K562 (cell line): ENCODE measurements around the gene BAG2. TPM values are rescaled to one million over a fixed set of nuclear protein-coding genes. Genes with fewer than 3 reads are reported as not detected.

Source experiments
- ARHGAP35 ChIP-seq: fragments of 450-650 bp; IDR thresholded peaks from 2 replicates; pipeline ENCODE4 v1.6.1; 2018; ENCODE audit not compliant: partially characterized antibody
- CEBPG ChIP-seq, 3 experiments: fragments of 200-800 bp in 1 of 3; sonication (Bioruptor generic) in 1 of 3; sonication (generic) in 1 of 3; formaldehyde crosslinking in 1 of 3; IDR thresholded peaks in 2 of 3; conservative IDR thresholded peaks in 1 of 3; 2 replicates each; pipeline versions ENCODE4 v1.6.1 to v1.8.0; 2016 to 2022; ENCODE audit warnings: missing compliant biosample characterization in 2 of 3, missing genetic modification characterization in 2 of 3, mild to moderate bottlenecking in 1 of 3, missing genetic modification reagents in 1 of 3
- E2F1 ChIP-seq: sonication (generic); formaldehyde crosslinking; IDR thresholded peaks from 2 replicates; pipeline ENCODE4 v1.8.1; 2023; ENCODE audit warnings: mild to moderate bottlenecking, missing genetic modification reagents, moderate library complexity
- EGR1 ChIP-seq: fragments of 450-650 bp; conservative IDR thresholded peaks from 2 replicates; pipeline ENCODE4 v1.6.1; 2017; ENCODE audit warnings: mild to moderate bottlenecking
- FOXJ2 ChIP-seq: fragments of 200-800 bp; sonication (Bioruptor generic); IDR thresholded peaks from 2 replicates; pipeline ENCODE4 v1.6.1; 2016; ENCODE audit warnings: missing genetic modification characterization, missing compliant biosample characterization
- GATA2 ChIP-seq: sonication (generic); formaldehyde crosslinking; IDR thresholded peaks from 2 replicates; pipeline ENCODE4 v1.4.0; 2020; ENCODE audit warnings: mild to moderate bottlenecking, missing genetic modification reagents
- HDAC3 ChIP-seq: fragments of 450-650 bp; IDR thresholded peaks from 2 replicates; pipeline ENCODE4 v1.6.1; 2018; ENCODE audit warnings: borderline replicate concordance, mild to moderate bottlenecking, moderate library complexity; ENCODE audit not compliant: partially characterized antibody
- HMBOX1 ChIP-seq: sonication (generic); IDR thresholded peaks from 2 replicates; pipeline ENCODE4 v1.6.1; 2016
- MCM5 ChIP-seq: fragments of 450-650 bp; IDR thresholded peaks from 2 replicates; pipeline ENCODE4 v1.6.1; 2016; ENCODE audit warnings: low read depth
- MITF ChIP-seq: IDR thresholded peaks from 2 replicates; pipeline ENCODE4 v1.6.1; 2014; ENCODE audit warnings: antibody characterized with exemption
- NBN ChIP-seq: fragments of 450-650 bp; IDR thresholded peaks from 2 replicates; pipeline ENCODE4 v1.6.1; 2016; ENCODE audit warnings: low read depth, mild to moderate bottlenecking
- SMARCA4 ChIP-seq: fragments of 450-650 bp; IDR thresholded peaks from 2 replicates; pipeline ENCODE4 v1.6.1; 2016
- SRF ChIP-seq, 2 experiments: fragments of 250-450, 450-650 bp in 1 of 2; sonication (Bioruptor Pico) in 1 of 2; sonication (generic) in 1 of 2; formaldehyde crosslinking; IDR thresholded peaks; 2 replicates each; pipeline versions ENCODE4 v1.5.0 to v1.5.1; 2020 to 2022; ENCODE audit warnings: mild to moderate bottlenecking in 1 of 2, missing genetic modification reagents in 1 of 2
- TAL1 ChIP-seq: fragments of 450-650 bp; IDR thresholded peaks from 2 replicates; pipeline ENCODE4 v1.6.1; 2016; ENCODE audit warnings: mild to moderate bottlenecking
- TCF3 ChIP-seq: sonication (generic); formaldehyde crosslinking; IDR thresholded peaks from 2 replicates; pipeline ENCODE4 v1.4.0; 2020; ENCODE audit warnings: mild to moderate bottlenecking, missing genetic modification reagents
- USF2 ChIP-seq: sonication (generic); formaldehyde crosslinking; IDR thresholded peaks from 2 replicates; pipeline ENCODE4 v1.5.0; 2020; ENCODE audit warnings: missing genetic modification reagents
- WHSC1 ChIP-seq: IDR thresholded peaks from one replicate; pipeline ENCODE4 v1.6.1; 2012; ENCODE audit warnings: low read length, control low read depth, inconsistent platforms
- ZBTB49 ChIP-seq: sonication (generic); formaldehyde crosslinking; IDR thresholded peaks from 2 replicates; pipeline ENCODE4 v1.8.0; 2022; ENCODE audit warnings: missing genetic modification reagents, mild to moderate bottlenecking, borderline replicate concordance
- polyA plus RNA-seq, 8 experiments: library from polyadenylated mRNA; depleted of rRNA in 4 of 8; stranded (reverse) in 5 of 8; unstranded in 3 of 8; fragments of >200 nt; fragmentation: Nextera tagmentation in 2 of 8; fragmentation: Illumina TruSeq in 1 of 8; extraction: Ambion mirVana in 2 of 8; extraction: Trizol in 1 of 8; gene quantifications; 2 replicates each; pipeline versions ENCODE4 v1.2.1 to v1.2.3, GENCODE V29; 2011 to 2014; ENCODE audit warnings: inconsistent platforms in 1 of 8, missing spikeins in 1 of 8
- total RNA-seq, 7 experiments: library from RNA; depleted of rRNA in 6 of 7; stranded (reverse); fragments of >200 nt in 6 of 7; fragmentation: Illumina TruSeq in 2 of 7; extraction: Trizol in 2 of 7; gene quantifications; 2 replicates each; pipeline versions ENCODE4 v1.2.1 to v1.2.3, GENCODE V29; 2011 to 2021; ENCODE audit warnings: low replicate concordance in 1 of 7

Gene BAG2
- total and polyA plus RNA-seq, 9 of the 15 experiments (the other 6 are each of a cell fraction or from before 2014, with no cell fraction given) = 12.8 to 20.7 (median 17.6) TPM

GRCh38 chr6:57182017-57182432 is 9.9 kb downstream of the BAG2 start (continued):
- TF ChIP-seq E2F1 (CRISPR knock-in tag) = no peak
- TF ChIP-seq EGR1 = no peak
- peak; percentile 18; the same call in 1 of the 2 replicates for TF ChIP-seq TAL1
- TF ChIP-seq HMBOX1 = no peak
- TF ChIP-seq SMARCA4 = no peak
- TF ChIP-seq MITF = no peak
- peak; percentile 50; the same call in 1 of the 2 replicates for TF ChIP-seq TCF3
- no peak for TF ChIP-seq HDAC3
- no peak for TF ChIP-seq SRF (CRISPR knock-in tag; IDR thresholded peaks at IDR 0.05)
- no peak for TF ChIP-seq MCM5
- TF ChIP-seq ZBTB49 (CRISPR knock-in tag) = no peak
- no peak for TF ChIP-seq USF2 (CRISPR knock-in tag)
- no peak for TF ChIP-seq NBN
- TF ChIP-seq WHSC1 = no peak
- no peak for TF ChIP-seq ARHGAP35
- TF ChIP-seq GATA2 (CRISPR knock-in tag) = peak; percentile 46; the same call in 1 of the 2 replicates
- no peak for TF ChIP-seq CEBPG (CRISPR knock-in tag; IDR thresholded peaks at IDR 0.05)
- no peak for TF ChIP-seq CEBPG (tag; conservative IDR thresholded peaks at IDR 0.05 in 1 of 2, IDR thresholded peaks at IDR 0.05 in 1 of 2)
- no peak for TF ChIP-seq FOXJ2 (tag)
